Astrocyte of the spinal cord (primary cell): Measurements from ENCODE around the gene CMTM8.

Experiments
- DNase-seq: peaks from one replicate; pipeline ENCODE4 v3.0.0; 2011; ENCODE audit warnings: low read depth, low spot score
- H3K4me3 ChIP-seq: 2 replicates; pipeline ENCODE4 v1.5.1; 2011; ENCODE audit warnings: low read depth, mild to moderate bottlenecking, low read length, moderate library complexity
- in situ Hi-C: cut with HindIII; loops from 2 replicates; pipeline ENCODE4 v1.10.0; 2017; ENCODE audit warnings: low sequenced_read_pairs
- TF ChIP-seq, protein P1 (sequence below): IDR thresholded peaks from 2 replicates; pipeline ENCODE4 v1.5.1; 2012; ENCODE audit warnings: low read depth, mild to moderate bottlenecking, low read length, inconsistent platforms

CMTM8 gene

DNA sequence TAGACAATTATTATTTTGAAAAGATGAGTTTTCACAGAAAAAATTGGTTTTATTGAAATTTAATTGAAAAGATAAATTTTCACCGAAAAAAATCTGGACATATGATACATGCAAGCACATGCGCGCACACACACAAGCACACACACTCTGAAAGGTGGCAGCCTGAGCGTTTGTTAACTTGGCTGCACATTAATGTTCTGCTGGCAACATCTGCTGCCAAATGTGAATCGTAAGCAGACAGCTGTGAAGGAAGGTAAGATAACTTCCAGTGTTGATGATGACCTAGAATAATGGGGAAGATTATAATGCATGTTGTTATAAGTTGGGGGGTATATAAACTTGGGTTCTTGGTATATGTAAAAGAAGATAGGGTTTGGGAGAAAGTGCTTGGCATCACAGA is 134.8 kb downstream of the CMTM8 start:
- TF ChIP-seq, protein P1, sequence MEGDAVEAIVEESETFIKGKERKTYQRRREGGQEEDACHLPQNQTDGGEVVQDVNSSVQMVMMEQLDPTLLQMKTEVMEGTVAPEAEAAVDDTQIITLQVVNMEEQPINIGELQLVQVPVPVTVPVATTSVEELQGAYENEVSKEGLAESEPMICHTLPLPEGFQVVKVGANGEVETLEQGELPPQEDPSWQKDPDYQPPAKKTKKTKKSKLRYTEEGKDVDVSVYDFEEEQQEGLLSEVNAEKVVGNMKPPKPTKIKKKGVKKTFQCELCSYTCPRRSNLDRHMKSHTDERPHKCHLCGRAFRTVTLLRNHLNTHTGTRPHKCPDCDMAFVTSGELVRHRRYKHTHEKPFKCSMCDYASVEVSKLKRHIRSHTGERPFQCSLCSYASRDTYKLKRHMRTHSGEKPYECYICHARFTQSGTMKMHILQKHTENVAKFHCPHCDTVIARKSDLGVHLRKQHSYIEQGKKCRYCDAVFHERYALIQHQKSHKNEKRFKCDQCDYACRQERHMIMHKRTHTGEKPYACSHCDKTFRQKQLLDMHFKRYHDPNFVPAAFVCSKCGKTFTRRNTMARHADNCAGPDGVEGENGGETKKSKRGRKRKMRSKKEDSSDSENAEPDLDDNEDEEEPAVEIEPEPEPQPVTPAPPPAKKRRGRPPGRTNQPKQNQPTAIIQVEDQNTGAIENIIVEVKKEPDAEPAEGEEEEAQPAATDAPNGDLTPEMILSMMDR: no peak
- H3K4me3 ChIP-seq: no peak overlapping the region
- DNase-seq: no peak
- in situ Hi-C loops: no loop called here

DNA sequence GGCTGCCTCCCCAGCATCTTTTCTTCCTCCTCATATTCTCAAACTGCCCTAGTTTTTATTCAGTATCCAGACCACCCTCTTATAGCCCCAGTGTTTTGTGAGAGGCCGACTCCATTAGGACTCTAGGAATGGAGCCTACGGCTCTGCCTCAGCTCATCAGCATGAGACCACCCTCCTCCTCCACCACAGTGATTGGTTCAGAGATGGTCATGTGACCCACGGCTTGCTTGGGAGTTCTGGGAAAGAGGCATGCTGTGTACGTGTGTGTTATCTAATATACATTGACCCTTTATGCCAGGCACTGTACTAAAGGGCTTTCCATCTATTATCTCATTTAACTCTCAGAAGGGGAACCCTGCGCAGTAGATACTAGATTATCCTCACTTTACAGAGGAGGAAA is 135.4 kb downstream of the CMTM8 start:
- TF ChIP-seq, protein P1: no peak
- in situ Hi-C loops: no loop called here

DNA sequence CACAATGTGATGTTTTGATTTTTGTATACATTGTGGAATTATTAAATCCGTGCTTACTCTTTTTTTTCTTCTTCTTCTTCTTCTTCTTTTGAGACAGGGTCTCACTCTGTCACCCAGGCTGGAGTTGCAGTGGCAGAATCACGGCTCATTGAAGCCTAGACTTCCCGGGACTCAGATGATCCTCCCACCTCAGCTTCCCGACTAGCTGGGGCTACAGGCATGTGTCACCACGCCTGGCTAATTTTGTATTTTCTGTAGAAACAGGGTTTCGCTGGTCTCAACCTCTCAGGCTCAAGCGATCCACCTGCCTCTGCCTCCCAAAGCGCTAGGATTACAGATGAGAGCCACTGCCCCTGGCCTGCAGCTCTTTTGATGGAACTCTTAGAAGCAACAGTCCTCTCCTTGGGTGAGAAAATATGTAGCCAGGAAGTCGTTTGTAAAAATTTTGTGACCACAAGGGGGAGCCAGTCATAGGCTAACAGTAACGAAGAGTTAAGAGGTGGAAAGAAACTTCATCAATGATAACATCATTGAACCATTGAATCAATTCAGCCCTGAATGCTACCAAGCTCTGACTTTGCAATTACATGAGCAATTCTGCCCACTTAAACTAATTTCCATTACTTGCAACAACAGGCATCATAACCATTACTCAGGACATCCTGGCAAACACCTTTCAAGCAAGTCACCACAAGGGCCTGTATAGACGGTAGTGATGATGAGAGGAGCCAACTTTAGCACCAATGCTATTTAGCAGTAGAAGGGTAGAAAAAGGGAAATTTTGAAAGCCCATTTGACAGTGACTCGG is 136.5 kb downstream of the CMTM8 start:
- peak; percentile 81 for DNase-seq
- TF ChIP-seq, protein P1: peak; percentile 60
- in situ Hi-C loops: no loop called here
- H3K4me3 ChIP-seq: no peak overlapping the region

More for the DNA sequence above, 135.4 kb downstream of the CMTM8 start:
- DNase-seq: no peak
- no peak overlapping the region for H3K4me3 ChIP-seq

DNA sequence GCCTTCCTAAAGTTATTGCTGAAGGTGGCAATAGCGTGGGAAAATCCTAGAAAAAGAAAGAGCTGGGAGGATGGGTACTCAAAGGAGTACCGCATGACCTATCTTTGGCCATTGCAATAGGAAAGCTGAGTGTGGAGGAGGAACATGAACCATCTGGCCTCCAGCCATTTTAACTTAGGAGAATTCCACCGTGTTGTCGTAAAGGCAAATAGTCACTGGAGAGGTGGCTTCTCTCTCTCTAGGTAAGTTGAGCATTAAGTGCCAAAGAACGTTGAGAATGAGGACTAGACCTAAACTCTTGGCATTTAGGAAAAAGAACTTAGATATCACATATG is 137.1 kb downstream of the CMTM8 start:
- H3K4me3 ChIP-seq: no peak overlapping the region
- in situ Hi-C loops: no loop called here
- DNase-seq: no peak
- TF ChIP-seq, protein P1: no peak

DNA sequence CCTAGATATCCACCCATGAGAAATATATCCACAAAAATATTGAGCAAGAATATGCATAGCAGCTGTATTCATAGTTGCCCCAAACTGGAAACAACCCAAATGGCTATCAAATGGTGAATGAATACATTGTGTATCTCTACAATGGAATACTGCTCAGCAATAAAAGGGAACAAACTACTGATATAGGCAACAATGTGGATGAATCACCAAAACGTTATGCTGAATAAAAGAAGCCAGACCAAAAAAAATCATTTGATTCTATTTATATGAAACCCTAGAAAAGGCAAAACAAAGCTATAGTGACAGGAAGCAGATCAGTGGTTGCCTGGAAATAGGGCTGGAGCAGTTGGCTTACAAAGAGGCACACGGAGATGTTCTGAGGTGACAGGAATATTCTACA is 137.6 kb downstream of the CMTM8 start:
- in situ Hi-C loops: no loop called here
- TF ChIP-seq, protein P1: no peak
- H3K4me3 ChIP-seq: no peak overlapping the region
- DNase-seq: peak; percentile 22

DNA sequence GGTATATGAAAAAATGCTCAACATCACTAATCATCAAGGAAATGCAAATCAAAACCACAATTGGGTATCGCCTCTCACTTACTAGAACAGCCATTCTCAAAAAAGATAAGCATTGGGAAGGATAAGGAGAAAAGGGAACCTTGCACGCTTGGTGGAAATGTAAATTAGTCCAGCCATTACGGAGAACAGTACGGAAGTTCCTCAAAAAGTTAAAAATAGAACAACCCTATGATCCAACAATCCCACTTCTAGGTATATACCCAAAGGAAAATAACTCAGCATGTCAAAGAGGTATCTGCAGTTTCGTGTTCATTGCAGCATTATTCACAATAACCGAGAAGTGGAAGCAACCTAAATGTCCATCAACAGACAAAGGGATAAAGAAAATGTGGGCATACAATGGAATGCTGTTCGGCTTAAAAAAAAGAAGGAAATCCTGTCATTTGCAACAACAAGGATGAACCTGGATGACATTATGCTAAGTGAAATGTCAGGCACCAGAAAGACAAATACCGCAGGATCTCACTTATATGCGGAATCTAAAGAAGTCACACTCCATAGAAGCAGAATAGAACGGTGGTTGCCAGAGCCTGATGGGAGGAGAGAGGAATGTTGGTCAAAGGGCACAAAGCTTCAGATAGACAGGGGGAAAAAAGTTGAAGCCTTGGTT is 141.5 kb downstream of the CMTM8 start:
- DNase-seq: no peak
- in situ Hi-C loops: no loop called here
- H3K4me3 ChIP-seq: no peak overlapping the region
- TF ChIP-seq, protein P1: no peak
